ENCODE measurements around the gene KLRC3. TPM values are rescaled to one million over a fixed set of nuclear protein-coding genes. Genes with fewer than 3 reads are reported as not detected.

Gene KLRC3
- total RNA-seq, 1 experiment from 2014 or later, result 0.74 TPM

DNA sequence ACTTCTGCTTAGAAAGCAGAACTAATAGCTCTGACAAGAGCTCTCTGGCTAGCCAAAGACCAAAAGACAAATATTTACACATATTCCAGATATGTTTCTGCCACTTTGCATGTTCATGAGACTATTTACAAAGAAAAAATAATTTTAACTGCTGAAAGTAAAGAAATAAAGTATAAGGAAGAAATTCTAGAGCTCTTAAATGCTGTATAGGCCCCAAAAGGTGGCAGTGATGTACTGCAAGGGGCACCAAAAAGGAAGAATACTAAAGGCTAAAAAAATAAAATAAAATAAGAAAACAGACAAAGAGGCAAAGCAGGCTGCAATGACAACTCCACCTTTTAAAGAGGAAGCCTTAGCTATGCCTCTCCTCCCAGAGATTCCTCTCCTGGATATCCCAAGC is 53.5 kb downstream of the KLRC3 start:
- Histone ChIP-seq H3K27ac (ENCODE audit: low read length) (peak overlapping the region; percentile 94), H3K4me1 (ENCODE audit: control insufficient read depth, insufficient read depth, low read length) (peaks cover 21% of the 10 kb centered on the region), H3K9me3 (ENCODE audit: control insufficient read depth, insufficient read depth, low read depth, low read length) (peaks cover 4% of the 10 kb centered on the region; the same call in 1 of the 2 replicates), H3K36me3 (ENCODE audit: control insufficient read depth, insufficient read depth, low read length) (no peaks in the 10 kb centered on the region), H3K27me3 (ENCODE audit: control insufficient read depth, insufficient read depth, low read length) (no peaks in the 10 kb centered on the region), H3K4me3 (ENCODE audit: low read depth in 2 of 2, low read length in 2 of 2) (no peak overlapping the region)
- DNase-seq (ENCODE audit: low read depth, low spot score) (no peak), ATAC-seq (no peak)
- BruUV-seq (replicated peaks), result no TSS peak
- intact Hi-C loops (cut with micrococcal nuclease; ENCODE audit: unreplicated experiment) (no loop called here), in situ Hi-C loops (cut with HindIII; ENCODE audit: low pct_unique_long_range_greater_than_20kb, low sequenced_read_pairs) (no loop called here)
- ChIA-PET POLR2A (no interaction called here), CTCF (no interaction called here)
- TF ChIP-seq POLR2AphosphoS5 (IDR thresholded peaks at IDR 0.05; ENCODE audit: low read depth, low read length), result no peak
- TF ChIP-seq, protein P1, sequence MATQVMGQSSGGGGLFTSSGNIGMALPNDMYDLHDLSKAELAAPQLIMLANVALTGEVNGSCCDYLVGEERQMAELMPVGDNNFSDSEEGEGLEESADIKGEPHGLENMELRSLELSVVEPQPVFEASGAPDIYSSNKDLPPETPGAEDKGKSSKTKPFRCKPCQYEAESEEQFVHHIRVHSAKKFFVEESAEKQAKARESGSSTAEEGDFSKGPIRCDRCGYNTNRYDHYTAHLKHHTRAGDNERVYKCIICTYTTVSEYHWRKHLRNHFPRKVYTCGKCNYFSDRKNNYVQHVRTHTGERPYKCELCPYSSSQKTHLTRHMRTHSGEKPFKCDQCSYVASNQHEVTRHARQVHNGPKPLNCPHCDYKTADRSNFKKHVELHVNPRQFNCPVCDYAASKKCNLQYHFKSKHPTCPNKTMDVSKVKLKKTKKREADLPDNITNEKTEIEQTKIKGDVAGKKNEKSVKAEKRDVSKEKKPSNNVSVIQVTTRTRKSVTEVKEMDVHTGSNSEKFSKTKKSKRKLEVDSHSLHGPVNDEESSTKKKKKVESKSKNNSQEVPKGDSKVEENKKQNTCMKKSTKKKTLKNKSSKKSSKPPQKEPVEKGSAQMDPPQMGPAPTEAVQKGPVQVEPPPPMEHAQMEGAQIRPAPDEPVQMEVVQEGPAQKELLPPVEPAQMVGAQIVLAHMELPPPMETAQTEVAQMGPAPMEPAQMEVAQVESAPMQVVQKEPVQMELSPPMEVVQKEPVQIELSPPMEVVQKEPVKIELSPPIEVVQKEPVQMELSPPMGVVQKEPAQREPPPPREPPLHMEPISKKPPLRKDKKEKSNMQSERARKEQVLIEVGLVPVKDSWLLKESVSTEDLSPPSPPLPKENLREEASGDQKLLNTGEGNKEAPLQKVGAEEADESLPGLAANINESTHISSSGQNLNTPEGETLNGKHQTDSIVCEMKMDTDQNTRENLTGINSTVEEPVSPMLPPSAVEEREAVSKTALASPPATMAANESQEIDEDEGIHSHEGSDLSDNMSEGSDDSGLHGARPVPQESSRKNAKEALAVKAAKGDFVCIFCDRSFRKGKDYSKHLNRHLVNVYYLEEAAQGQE (IDR thresholded peaks at IDR 0.05; ENCODE audit: insufficient read depth in 1 of 2, low read depth in 2 of 2, low read length in 1 of 2), result no peak
- TF ChIP-seq, protein P2, sequence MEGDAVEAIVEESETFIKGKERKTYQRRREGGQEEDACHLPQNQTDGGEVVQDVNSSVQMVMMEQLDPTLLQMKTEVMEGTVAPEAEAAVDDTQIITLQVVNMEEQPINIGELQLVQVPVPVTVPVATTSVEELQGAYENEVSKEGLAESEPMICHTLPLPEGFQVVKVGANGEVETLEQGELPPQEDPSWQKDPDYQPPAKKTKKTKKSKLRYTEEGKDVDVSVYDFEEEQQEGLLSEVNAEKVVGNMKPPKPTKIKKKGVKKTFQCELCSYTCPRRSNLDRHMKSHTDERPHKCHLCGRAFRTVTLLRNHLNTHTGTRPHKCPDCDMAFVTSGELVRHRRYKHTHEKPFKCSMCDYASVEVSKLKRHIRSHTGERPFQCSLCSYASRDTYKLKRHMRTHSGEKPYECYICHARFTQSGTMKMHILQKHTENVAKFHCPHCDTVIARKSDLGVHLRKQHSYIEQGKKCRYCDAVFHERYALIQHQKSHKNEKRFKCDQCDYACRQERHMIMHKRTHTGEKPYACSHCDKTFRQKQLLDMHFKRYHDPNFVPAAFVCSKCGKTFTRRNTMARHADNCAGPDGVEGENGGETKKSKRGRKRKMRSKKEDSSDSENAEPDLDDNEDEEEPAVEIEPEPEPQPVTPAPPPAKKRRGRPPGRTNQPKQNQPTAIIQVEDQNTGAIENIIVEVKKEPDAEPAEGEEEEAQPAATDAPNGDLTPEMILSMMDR (IDR thresholded peaks at IDR 0.05), result no peak; the same call in 1 of the 2 replicates
- TF ChIP-seq TCF7L2 (IDR thresholded peaks at IDR 0.05; ENCODE audit: low read depth, low read length), result no peak
- no peak for TF ChIP-seq SIN3A (IDR thresholded peaks at IDR 0.05; ENCODE audit: borderline replicate concordance, insufficient read depth, low read depth, low read length)

DNA sequence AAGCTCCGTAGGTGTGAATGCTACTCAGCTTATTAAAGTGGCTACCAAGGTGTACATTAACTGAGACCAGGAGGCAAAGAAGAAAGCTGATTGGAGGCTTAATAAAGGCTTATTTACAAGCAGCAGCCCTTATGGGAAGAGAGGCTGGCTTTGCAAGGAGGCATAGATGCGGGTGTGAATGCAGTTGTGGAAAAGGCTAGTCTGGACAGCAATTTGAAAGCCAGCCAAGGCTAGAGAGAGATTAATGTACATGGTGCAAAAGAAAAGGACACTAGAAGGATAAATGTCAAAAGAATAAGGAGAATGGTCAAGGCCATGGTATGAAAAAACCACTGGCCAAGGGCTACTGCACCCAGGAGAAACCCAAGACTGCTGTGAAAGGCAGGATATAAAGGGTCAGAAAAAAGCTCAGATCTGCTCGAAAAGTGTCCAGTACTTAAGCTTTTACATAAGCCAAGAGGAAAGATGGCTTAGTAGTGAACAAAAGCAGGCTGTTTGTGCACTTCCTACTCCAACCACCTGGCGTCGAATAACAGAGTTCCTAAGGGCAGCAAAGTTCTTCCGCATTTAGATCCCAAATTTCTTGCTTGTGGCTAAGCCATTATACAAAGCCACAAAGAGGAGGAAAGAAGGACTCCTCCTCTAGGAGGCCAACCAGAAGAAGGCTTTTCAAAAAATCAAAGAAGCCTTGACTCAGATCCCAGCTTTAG is 54.5 kb downstream of the KLRC3 start:
- H3K27ac ChIP-seq (ENCODE audit: low read length), result peak overlapping the region; percentile 94
- ATAC-seq (no peak), DNase-seq (ENCODE audit: low read depth, low spot score) (no peak)
- intact Hi-C loops (cut with micrococcal nuclease; ENCODE audit: unreplicated experiment) (no loop called here), in situ Hi-C loops (cut with HindIII; ENCODE audit: low pct_unique_long_range_greater_than_20kb, low sequenced_read_pairs) (no loop called here)
- TF ChIP-seq POLR2AphosphoS5 (IDR thresholded peaks at IDR 0.05; ENCODE audit: low read depth, low read length) (no peak), SIN3A (IDR thresholded peaks at IDR 0.05; ENCODE audit: borderline replicate concordance, insufficient read depth, low read depth, low read length) (no peak), TCF7L2 (IDR thresholded peaks at IDR 0.05; ENCODE audit: low read depth, low read length) (peak; percentile 31; the same call in 1 of the 2 replicates)
- TF ChIP-seq, protein P1 (IDR thresholded peaks at IDR 0.05; ENCODE audit: insufficient read depth in 1 of 2, low read depth in 2 of 2, low read length in 1 of 2), result no peak
- TF ChIP-seq, protein P2 (IDR thresholded peaks at IDR 0.05), result peak; percentile 50
- no TSS peak for BruUV-seq (replicated peaks)
- peak overlapping the region; percentile 50 to 73 for H3K4me3 ChIP-seq (ENCODE audit: low read depth in 2 of 2, low read length in 2 of 2)
- H3K36me3 ChIP-seq (ENCODE audit: control insufficient read depth, insufficient read depth, low read length), result no peaks in the 10 kb centered on the region
- peaks cover 21% of the 10 kb centered on the region for H3K4me1 ChIP-seq (ENCODE audit: control insufficient read depth, insufficient read depth, low read length)
- CTCF ChIA-PET, result no interaction called here
- POLR2A ChIA-PET, result no interaction called here
- H3K27me3 ChIP-seq (ENCODE audit: control insufficient read depth, insufficient read depth, low read length), result no peaks in the 10 kb centered on the region
- peaks cover 4% of the 10 kb centered on the region; the same call in 1 of the 2 replicates for H3K9me3 ChIP-seq (ENCODE audit: control insufficient read depth, insufficient read depth, low read depth, low read length)

Data from Panc1 (cell line).